ENCODE measurements around the gene EPN3.

EPN3 gene

DNA sequence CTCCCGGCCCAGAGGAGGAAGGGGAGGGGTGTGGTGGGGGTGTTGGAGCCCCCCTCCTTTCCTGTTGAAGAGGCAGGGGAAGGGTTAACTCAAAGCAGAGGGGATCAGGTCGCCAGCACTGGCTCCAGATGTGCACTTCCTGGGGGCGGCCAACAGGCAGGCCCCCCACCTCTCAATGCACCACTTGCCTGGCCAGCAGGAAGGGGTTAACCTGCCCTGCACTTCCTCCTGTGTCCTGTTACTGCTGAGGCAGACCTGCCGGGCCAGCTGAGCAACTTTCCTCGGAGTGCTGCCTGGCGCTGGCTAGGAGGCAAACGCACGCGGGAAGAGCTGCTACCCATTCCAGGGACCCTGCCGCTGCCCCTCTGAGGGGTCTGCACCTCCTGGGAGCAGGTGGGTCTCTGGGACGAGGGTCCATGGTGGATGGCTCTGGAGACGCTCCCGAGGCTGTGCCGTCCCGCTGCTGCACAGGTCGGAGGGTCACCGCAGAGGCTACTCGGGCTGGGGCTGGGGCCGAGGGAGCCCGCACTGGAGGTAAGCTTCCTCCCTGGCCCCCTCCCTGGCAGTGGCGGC lies at the start of gene EPN3:
EPN3 (plus strand) TSS at position 284 of the 573 bp plus-strand sequence. CDS start 3,822 bp downstream, outside the sequence.
- no peak for DNase-seq (ENCODE audit: low read depth)

DNA sequence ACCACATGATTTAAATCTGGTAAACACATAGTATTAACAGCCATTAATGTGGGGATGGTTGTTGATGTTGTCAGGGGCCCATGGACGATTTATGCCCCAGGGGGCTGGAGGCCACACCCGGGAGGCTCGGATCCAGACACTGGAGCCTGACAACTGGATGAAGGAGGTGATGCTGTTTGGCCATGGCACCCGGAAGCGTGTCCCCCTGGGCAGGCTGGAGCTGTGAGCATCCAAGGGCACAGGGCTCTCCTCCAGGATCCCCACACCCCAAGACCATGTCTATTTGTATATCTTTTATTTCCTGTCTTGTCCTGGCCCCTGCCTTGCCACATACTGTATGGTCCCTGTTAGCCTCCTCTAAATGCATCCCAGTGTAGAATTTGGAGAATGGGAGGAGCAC lies 49.3 kb upstream of the EPN3 start:
- no peak for DNase-seq (ENCODE audit: low read depth)

DNA sequence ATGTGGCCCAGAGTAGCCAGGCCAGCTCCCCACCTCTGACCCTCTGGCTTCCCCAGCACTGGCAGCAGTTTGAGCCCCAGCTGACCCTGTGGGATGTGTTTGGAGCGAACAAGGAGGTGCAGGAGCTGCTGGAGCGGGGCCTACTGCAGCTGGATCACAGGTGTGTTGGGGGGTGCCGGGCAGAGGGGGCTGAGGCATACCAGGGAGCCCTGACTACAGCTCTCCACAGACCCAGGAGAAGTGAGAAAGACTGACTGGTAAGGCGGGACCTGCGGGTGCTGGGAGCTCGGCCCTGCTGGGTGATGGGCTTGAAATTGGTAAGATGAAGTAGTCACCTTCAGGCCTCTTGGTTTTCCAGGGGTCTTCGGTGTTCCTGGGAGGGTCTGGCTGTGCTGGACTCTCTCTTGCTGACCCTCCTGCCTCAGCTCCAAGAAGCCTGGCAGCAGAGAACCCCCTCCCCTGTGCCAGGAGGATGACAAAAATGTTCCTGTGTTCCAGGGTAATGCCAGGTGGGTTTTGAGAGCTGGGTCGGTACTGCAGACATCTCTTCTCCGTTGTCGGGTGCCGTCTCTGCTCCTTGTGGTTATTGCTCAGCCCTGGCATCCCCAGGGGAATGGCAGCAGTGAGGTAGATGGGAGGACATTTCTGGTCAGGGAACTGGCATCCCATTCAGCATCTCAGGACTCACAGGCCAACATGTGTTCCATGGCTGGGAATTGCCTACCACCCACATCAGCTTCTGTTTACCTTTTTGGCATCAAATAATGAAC lies 48.0 kb upstream of the EPN3 start:
- no peak for DNase-seq (ENCODE audit: low read depth)

DNA sequence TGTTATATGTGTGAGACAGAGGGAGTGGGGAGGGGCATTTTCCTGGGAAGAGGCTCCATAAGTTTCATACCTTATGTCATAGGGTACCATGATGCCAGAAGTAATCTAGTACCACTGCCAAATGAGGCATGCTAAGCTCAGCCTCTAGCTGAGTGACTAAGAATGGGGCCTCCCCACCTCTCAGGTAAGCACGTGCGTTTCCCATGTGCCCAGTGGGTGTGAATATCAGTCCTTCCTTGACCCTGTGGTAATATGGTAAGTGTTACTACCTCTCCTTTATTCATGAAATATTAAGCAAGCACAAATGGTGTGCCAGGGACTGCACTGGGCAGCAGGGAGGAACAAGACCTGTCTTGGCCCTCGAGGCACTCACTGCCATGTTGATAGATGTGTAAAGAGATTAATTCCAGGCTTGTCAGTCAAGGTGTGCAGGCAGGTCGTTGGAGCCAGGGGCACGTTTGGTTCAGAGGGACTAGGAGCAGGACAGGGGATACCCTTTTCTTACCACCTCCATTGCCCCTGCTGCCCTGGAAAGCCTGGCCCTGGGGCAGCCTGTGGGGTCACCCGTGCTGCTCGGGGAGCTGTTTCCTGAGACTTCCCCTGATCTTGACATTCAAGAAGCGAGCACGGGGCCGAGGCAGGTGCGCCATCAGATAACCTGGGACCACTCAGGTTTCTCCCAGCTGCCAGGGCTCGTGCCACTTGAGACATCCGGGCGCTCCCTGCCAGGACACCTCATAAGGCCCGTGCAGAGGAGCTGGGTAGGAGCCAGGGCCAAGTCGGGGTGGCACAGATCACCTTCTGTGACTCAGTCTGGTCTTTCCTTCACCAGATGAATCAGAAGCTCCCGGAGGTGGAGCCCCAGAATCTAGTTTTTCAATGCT lies 45.1 kb upstream of the EPN3 start:
- DNase-seq (ENCODE audit: low read depth) = no peak

DNA sequence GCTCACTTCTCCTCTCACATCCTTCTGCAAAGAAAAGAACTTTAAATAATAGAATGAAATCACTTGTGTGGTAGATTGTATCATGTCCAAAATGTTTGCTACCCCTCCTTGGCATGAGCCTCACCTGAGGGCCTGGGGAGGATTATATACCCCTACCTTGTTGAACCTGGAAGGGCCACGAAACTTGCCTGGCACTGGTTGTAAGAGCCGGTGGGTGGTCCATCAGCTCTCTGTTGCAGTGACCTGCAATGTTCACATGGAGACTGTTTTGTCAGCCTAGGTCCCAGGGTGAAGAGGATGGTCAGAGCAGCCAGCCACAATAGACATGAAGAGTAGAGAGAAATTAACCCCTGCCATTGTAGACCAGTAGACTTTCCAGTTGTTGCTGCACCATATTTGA lies 43.7 kb upstream of the EPN3 start:
- DNase-seq (ENCODE audit: low read depth) = no peak

GRCh38 chr17:50491505-50491904 lies 41.0 kb upstream of the EPN3 start:
- no peak for DNase-seq (ENCODE audit: low read depth)

- no peak for DNase-seq (ENCODE audit: low read depth)
These were observed 40.3 kb upstream of the EPN3 start for GRCh38 chr17:50492214-50492613.

DNA sequence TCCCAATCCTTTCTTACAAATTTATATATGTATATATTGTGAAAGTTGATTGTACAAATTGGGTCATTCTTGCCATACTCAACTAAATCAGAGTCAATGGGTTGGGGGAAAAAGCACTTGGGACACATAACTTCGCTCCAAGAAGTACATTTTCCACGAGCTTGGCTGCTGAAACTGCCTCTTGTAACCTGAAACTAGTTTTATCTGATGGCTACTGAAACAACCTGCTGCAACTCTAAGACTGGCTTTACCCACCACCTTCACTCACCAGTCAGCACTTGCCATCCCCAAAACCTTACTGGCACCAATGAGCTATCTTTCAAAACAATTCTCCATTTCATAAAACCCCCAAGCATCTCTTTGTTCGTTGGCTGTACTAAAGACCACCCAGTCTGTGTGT lies 38.8 kb upstream of the EPN3 start:
- DNase-seq (ENCODE audit: low read depth) = no peak

- DNase-seq (ENCODE audit: low read depth) = no peak
These were observed 37.2 kb upstream of the EPN3 start for GRCh38 chr17:50495217-50495823.

DNA sequence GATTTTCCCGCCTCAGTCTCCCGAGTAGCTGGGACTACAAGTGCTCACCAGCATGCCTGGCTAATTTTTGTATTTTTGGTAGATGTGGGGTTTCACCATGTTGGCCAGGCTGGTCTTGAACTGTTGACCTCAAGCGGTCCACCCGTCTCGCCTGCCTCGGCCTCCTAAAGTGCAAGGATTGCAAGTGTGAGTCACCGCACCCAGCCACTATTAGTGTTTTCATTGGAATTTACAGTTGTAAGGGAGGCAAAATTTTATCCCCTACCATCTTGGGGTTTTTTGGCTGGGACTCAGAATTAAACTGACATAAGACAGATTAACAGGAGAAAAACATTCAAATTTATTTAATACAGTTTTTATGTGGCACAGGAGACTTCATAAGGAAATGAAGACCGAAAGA lies 36.6 kb upstream of the EPN3 start:
- no peak for DNase-seq (ENCODE audit: low read depth)

GRCh38 chr17:50498021-50498874 lies 34.3 kb upstream of the EPN3 start:
- no peak for DNase-seq (ENCODE audit: low read depth)

- no peak for DNase-seq (ENCODE audit: low read depth)
These were observed 33.3 kb upstream of the EPN3 start for GRCh38 chr17:50499270-50499669.

DNA sequence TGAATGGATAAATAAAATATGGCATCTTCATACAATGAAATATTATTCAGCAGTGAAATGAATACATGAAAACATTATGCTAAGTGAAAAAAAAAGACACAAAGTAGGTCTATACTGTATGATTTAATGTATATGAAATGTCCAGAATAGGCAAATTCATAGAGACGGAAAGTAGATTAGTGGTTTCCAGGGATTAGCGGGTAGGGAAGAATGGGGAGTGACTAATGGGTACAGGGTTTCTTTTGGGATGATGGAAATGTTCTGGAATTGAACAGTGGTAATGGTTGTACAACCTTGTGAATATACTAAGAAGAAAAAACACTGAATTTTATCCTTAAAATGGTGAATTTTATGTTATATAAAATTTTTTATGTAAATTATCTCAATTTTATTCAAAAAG lies 32.8 kb upstream of the EPN3 start:
- no peak for DNase-seq (ENCODE audit: low read depth)

DNA sequence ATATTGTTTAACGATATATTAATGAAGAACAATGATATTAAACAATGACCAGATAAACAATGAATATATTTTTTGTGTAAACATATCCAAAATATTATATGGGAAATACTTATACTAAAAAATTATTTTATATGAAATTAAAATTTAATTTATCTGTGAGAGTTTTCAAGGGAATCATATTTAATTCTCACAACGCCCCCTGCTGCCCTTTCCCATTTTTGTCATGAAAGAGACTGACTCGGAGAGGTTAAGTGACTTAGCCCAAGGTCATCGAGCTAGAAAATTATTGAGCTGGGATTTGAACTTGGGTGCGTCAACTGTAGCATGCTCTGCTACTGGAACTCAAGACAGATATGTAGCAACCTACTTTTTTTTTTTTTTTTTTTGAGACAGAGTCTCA lies 31.5 kb upstream of the EPN3 start:
- DNase-seq (ENCODE audit: low read depth) = no peak

GRCh38 chr17:50502301-50502990 lies 30.1 kb upstream of the EPN3 start:
- DNase-seq (ENCODE audit: low read depth) = no peak

GRCh38 chr17:50505591-50506130 lies 26.9 kb upstream of the EPN3 start:
- no peak for DNase-seq (ENCODE audit: low read depth)

DNA sequence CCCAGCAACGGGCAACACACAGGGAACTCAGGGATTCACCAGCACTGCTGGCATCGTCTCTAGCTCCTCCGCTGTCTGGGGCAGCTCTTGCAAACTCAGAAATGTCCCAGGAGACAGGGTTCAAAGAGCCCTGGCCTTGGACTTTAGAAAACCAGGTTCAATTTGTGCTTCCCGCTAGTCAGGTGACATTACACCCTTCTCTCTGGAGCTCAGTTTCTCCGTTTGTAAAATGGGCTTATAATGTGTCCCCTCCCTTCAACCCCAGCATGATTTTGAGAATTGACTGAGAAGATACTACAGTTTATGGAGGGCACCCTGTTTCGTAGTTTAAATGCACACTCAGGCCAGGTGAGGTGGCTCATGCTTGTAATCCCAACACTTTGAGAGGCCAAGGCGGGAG lies 26.2 kb upstream of the EPN3 start:
- DNase-seq (ENCODE audit: low read depth) = no peak

- peak; percentile 87 for DNase-seq (ENCODE audit: low read depth)
These were observed 24.5 kb upstream of the EPN3 start, which contains the start of gene MYCBPAP for GRCh38 chr17:50507871-50508572. Gene MYCBPAP, plus strand, starts transcription at chr17:50508439. Its CDS starts 236 bp downstream, at chr17:50508675.

DNA sequence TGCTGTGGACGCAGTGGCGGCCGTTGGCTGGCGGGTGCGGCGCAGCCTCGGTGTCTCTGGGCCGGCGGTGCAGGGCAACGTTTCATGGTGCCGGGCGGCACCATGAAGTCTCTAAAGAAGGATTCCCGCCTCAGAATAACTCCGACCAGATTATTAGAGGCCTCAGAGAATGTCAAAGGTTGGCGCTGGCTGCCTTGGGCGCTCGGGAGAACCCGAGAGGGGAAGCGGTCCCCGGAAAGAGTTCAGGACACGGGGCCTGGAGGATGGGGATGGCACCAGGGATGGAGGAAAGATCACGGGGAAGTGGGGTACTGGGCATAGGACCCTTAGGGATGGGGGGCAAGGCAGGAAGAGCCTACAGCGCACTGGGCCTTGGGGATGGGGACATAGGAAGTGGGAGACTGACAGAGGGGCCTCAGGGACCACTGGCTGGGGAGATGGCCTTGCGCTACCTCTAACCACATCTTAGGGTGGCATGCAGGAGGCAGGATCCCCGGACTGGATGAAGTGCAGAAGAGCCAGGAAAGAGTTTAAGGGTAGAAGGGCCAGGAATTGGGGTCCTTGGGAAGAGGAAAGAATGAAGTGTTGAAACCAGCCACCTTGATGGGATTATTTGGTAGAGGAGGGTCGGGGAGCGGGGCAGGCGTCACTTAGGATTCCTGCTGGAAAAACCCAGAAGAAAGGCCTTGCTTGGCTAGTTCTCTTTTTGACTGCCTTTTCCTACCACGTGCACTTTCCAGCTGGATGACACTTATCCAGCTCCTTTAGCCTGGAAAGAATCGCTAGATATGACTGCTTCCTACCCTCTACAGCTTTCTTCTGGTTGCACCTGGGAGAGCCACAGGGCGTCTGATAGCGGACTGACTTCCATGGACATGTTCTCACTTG lies 23.7 kb upstream of the EPN3 start:
- no peak for DNase-seq (ENCODE audit: low read depth)
